HG03039 (cell line): ENCODE measurements around the gene EVI5L.
"Not testable (repeated sequence)": the region's sequence is repeated elsewhere in the genome, so short reads cannot be mapped to it uniquely, and the experiment has no call there.

ENCODE experiments used
- ATAC-seq: cut with Tn5 transposase; IDR thresholded peaks from one replicate; pipeline ENCODE4 v1.9.1; 2021; ENCODE audit warnings: mild to moderate bottlenecking, moderate library complexity; ENCODE audit not compliant: unreplicated experiment

Gene EVI5L

DNA sequence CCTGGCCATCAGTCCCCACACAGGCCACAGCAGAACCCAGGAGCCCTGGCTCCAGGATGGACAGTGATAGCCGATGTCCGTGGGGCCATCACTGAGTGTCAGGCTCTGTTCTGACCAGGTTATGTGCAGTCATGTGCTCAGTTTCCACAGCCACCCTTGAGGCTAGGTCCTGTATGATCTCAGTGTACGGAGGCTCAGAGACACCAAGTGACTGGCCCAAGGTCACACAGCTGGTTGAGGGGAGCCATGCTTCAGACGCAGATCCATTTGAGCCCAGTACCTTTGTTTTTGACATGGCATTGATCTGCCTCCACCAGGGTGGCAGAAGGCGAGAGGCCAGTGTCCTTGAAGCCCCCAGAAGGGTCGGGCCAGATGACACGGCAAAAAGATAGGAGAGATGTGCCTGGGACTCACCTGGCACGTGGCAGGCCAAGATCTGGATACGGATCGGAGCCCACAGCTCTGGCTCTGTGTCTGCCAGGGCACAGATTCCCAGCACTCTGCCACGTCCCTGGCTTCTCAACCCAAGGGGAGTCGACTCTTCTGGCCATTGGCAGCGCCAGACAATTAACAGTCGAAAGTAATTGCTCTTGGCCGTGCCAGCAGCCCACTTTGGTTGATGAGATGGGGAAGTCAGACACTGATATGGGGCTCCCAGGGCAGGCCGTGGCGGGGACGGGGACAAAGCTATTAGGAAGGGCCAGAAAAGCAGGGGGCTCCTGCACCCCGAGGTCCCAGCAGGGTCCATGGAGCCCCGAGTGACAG lies 15.6 kb downstream of the EVI5L start:
- no peak for ATAC-seq

DNA sequence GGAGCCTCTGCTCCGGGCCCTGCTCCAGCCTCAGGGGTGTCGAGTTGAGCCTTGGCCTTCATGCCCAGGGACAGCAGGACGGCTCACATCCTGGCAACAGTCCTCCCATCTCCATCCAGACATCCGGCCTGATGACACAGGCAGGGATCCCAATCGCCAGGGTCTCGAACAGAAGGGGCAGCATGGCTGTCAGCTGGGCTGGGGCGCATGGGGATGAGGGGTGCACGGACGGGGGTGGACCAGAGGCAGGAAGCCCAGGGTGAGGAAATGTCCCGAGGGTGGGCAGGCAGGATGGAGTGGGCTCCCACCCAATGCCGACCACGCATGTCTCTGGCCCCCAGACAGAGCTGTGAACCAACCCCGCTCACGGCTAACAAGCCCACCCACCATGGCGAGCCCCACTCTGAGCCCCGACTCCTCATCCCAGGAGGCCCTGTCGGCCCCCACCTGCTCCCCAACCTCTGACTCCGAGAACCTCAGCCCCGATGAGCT lies 16.2 kb downstream of the EVI5L start:
- no peak for ATAC-seq

DNA sequence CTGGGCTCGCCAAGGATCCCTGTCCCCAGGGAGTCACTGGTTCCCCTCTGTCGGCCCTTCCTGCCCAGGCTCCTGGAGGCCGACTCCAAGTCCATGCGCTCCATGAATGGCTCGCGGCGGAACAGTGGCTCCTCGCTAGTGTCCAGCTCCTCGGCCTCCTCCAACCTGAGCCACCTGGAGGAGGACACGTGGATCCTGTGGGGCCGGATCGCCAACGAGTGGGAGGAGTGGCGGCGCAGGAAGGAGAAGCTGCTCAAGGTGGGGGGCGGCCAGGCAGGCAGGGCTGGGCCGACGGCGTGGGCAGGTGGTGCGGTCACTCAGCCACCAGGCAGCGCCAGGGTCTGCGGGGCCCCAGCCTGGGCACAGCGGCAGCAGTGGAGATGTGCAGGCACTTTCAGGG lies 17.6 kb downstream of the EVI5L start:
- ATAC-seq: no peak

DNA sequence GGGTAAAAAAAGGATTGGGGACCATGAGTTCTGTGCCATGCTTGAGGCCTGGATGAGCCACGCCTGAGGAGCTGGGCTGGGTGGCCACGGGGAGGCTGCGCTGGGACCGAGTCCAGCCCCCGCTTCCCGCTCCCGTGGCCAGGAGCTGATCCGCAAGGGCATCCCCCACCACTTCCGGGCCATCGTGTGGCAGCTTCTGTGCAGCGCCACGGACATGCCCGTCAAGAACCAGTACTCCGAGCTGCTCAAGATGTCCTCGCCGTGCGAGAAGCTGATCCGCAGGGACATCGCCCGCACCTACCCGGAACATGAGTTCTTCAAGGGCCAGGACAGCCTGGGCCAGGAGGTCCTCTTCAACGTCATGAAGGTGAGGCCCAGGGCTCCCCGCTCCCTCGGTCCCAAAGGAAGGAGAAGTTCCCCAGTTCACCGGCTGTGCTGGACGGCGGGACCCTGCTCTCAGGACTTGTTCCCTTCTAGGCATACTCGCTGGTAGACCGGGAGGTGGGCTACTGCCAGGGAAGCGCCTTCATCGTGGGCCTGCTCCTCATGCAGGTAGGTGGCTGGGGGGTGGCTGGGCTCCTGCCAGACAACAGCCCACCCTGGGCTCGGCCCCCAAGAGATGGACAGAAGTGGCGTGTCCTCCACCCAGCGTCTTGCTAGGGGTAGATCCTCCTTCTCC lies 18.9 kb downstream of the EVI5L start:
- no peak for ATAC-seq

DNA sequence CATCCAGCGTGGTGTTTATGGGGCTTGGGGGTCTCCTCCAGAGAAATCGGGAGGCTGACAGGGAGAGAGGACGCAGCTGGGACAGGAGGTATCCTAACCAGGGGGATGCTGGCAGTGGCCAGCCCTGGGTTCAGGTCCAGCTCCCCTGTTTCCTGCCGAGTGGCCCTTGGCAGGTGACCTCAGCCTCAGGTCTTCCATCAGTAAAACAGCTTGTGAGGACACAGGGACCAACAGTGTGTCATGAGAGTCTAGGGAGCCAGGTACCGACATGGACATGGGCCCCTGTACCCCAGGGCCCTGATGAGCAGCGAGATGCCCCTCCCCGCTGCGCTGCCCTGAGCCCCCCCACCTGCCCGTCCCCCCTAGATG lies 19.6 kb downstream of the EVI5L start:
- ATAC-seq: no peak

DNA sequence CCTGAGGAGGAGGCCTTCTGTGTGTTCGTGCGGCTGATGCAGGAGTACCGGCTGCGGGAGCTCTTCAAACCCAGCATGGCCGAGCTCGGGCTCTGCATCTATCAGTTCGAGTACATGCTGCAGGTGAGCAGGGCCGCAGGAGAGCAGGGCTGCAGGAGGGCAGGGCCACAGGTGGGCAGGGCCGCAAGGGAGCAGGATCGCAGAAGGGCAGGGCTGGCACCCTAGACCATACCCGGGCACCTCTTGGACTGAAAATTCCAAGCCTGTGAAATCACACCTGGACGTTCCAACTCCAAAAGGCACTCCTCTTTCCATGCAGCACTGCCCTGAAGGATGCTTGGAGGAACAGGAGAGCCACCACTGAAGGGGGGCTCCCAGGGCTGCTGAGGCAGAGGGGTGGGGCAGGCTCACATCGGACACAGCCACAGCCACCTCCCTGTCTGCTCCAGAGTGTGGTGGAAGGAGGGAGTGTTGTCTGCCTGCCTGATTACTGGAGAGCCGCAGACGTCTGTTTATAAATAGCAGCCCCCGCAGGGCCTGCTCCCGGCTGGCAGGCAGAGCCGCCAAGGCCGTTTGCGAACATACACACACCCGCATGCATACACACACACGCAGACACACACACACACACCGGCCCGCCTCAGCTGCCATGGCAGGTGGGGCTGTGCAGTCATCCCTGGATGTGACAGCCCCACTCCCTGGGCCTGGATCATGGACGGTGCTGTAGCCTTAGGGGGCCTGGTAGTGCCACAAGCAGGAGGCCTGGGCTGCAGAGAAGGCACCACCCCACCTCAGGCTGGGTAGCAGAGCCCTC lies 20.2 kb downstream of the EVI5L start:
- no peak for ATAC-seq

DNA sequence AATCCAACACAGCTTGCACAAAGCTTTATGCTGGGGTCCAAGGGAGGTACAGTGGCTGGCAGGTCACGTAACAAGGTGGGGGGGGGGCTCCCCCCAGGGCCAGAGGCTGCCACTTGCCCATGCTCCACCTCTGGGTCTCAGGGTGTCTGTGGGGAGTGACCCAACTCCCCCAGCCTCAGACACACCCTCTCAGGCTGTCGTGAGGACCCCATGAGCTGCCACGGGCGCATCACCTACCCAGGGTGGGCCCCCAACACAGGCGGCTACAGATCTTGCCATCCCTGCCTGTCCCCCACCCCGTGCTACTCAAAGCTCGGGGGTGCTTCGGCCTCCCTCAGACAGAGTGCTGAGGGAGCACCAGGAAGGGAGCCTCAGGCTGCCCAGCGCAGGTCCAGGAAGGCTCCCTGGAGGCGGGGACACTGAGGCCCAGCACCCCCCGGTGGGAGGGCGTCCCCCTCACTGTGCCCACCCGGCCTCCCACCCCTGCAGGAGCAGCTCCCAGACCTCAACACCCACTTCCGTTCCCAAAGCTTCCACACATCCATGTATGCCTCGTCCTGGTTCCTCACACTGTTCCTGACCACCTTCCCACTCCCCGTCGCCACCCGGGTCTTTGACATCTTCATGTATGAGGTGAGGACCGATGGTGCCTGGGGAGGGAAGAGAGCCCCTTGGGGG lies 21.1 kb downstream of the EVI5L start:
- no peak for ATAC-seq

DNA sequence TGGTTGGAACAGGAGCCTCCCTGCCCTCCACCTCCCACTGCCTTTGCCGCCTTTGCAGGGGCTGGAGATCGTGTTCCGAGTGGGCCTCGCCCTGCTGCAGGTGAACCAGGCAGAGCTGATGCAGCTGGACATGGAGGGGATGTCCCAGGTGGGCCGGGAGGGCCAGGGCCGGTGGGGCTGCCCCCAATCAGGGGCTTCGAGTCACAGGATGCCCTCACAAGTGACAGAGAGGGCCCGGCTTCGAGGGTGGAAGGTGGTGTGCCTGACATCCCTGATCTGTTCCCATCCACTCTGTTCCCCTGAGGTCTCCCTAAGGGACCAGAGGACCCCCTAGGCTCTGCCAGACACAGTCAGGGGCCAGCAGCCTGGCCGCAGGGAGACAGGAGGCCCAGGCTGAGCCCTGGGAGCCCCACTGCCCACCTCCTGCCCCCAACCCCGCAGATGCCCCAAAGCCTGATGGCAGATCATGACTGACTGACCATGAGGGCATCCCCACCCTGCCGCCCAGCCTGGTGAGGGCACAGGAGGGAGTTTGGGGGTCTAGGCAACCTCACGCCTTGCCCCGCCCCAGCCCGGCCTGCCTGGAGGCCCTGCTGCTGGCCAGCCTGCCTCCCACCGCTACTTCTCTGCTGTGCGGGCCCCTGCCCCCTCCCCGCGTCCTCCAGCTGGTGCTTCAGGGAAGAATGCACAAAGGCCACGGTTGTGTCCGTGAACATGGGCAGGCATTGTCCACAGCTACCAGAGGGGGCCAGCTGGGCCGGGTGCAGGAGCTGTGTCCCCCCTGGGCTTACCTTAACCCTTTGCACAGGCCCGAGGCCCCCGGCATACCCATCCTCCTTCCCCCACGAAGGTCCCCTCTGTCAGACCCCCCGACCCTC lies 21.8 kb downstream of the EVI5L start:
- ATAC-seq: no peak

DNA sequence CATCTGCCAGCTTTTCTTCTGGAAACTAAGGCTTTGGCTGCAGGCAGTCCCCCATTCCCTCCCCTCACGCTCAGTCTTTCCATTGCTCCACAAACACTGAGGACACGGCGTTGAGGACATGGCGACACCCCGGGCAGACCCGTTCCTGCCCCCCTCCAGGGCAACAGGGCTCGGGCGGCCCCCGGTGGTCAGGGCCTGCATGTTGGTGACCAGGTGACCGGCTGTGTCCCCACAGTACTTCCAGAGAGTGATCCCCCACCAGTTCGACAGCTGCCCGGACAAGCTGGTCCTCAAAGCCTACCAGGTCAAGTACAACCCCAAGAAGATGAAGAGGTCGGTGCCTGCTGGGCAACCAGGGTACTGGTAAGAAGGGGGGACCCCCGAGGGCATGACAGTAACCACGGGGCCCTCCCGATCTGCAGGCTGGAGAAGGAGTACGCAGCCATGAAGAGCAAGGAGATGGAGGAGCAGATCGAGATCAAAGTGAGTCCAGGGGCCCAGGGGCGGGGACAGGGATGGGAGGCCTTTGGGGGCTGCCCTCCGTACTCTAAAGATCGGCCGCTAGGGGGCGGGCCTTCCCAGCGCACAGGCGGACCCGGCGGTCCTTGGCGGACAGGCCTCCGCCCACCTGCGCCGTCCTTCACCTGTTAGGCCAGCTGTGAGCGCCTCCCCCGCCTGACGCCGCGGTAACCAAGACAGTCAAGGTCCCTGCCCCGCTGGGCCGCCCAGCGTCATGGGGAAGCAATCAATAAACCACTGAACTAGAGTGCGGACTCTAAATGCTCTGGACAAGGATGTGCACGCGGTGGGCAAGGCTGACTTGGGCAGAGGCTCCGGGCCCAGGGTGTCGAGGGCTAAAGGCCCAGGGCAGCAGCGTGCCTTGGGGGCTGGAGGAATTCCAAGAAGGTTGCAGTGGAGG lies 23.1 kb downstream of the EVI5L start:
- ATAC-seq: no peak

DNA sequence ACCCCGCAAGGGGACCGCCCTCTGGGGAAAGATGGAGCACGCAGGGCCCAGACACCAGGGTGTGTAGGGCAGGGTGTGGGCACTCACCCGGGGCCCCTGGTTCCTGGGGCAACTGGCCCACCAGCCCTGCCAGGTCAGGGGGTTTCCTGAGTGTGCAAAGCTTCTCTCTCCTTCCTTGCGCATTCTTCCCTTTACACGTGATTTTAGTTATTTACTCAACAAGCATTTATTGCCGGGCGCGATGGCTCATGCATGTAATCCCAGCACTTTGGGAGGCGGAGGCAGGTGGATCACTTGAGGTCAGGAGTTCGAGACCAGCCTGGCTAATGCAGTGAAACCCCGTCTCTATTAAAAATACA lies 23.7 kb downstream of the EVI5L start:
- no peak for ATAC-seq

DNA sequence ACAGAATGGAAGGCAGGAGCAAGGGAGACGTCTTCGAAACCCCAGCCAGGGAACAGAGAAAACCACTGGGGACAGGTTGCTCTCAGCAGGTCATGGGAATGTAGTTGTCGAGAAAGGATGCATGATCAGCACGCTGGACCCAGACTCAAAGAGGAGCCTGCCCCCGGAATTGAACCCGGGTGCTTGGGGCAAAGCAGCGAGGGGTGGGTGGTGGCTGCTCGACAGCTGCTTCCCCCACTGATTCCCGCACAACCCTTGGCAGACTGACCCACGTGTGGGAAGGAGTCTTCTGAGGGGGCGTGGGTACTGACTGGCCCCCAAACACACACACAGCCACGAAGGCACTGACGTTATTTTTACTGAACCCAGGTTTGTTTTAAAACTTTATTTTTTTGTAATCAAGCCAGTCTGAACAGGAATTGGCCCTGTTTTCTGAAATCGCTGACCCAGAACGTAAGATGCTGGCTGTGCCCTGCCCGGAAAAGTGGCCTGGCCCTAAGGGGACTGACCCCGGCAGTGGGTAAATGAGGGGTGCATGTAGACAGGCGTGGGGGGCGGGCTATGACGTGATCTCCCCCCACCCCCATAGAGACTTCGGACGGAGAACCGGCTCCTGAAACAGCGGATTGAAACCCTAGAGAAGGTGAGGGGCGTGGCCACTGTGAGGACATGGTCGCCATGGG lies 25.5 kb downstream of the EVI5L start:
- ATAC-seq: no peak

DNA sequence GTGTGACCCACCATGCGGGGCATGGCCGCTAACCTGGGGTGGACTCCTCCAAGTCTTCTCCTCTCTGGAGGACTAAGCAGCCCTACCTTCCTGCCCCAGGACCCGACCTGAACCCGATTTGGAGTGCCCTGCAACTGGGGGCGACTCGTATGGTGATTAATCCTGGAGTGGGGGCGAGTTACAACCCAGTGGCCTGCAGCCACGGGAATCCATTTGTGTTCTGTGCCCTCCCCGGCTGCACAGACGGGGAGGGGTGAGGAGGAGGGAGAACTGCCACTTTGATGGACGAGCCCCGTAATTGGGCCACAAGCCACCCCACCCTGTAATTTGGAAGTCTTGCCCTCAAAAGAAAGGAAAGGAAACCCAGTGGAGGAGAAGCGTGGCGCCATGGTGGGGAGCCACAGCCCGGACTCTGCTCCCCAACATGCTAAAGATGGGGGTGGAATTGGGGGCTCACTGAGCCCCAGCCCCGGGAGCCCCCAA lies 26.1 kb downstream of the EVI5L start:
- ATAC-seq: no peak

DNA sequence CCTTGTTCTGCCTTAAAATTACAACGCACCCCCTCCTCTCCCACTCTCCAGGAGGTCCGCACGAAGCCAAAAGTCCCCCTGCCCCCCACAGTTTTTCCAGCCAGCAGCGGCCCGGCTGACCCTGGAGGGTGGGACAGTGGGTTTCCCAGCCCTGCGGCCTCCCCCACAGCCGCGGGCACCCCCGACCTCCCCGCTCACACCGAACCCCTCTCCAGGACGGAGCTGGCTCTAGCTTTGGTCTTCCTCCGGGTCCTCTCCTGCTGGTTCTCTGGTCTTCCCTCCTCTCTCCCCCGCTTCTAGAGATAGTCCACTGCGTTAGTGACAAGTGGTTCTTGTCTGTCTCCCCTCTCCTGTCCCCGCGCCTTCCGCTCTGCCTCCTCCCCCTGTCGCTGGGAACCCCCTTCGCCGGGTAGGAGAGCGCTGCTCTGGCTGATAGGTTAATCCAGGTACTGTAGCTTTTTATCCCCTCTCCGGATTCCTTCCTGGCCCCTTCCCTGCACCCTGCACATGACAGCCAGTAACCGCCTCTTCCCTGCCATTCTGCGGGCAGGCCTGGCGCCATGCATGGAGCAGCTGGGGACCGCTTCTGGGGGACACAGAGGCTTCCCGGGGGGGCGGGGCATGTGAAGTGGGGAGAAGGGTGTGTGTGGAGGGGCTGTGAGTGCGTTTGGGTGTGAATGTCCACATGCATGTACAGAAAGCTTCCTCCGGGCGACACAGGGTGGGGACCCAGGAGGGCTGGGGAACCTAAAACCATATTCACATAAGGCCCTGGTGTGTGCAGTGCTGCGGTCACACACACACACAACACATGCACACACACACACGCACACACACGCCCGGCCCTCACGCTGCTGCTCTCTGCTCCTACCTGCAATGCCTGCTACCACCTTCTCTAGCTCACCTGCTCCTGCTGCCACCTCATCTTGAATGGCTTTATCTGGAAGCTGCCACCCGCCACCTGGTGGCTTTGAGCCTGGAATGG lies 27.0 kb downstream of the EVI5L start:
- ATAC-seq: no peak

DNA sequence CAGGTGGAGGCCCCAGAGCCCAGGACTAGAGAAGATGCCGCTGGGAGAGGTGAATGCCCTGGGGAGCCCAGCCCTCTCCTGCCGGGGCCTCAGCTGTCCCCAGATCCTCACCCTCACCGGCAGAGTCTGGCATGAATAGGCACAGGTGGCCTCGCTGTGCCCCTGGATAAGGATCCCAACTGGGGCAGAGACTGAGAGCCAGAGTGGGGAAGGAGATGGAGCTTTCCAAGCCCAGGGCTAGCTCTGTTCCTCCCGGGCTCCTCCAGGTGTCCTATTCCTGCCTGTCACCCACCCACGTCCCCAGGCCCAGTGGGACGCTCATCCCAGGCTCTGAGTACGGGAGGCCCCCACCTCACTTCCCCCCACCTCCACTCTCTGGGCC lies 27.7 kb downstream of the EVI5L start:
- no peak for ATAC-seq

DNA sequence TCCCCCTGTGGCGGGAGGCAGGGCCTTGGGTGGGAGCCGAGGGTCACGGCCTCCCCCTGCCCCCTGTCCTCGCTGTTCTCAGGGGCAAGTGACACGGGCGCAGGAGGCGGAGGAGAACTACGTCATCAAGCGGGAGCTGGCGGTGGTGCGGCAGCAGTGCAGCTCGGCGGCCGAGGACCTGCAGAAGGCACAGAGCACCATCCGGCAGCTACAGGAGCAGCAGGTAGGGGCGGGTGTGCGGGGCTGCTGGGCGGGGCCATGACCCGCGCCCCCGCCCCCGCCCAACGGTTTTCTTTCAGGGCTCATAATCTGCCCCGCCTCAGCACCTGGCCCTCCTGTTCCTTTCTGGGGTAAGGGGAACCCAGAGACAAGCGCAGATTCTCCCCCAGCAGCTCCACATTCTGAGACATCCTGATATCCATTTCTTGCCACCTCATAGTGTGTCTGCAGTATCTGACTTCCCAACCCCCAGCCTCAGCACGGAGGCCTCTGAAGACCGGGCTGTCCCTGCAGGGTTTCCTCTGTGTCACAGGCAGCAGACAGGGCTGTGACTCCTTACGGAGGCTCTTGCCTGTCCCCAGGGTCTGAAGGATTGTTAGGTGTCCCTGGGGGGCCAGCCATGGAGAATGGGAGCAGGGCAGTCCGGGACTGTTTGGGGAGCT lies 28.2 kb downstream of the EVI5L start:
- no peak for ATAC-seq

DNA sequence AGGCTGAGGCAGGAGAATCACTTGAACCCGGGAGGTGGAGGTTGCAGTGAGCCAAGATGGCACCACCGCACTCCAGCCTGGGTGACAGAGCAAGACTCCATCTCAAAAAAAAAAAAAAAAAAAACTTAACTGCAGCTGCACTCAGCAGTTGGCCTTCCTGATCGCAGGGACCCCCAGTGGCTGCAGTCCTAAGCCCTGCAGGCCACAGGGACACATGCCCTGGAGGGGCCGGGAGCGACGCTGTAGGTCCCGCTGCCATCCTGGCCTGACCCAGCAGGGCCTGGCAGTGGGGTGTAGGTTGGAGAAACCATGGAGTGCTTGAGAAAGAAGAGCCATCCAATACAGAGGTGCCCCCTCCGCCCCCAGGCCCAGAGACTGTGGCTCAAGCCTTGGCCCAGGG lies 29.1 kb downstream of the EVI5L start:
- not testable (repeated sequence) for ATAC-seq
